Fibroblast of lung (primary cell): Measurements from ENCODE around the gene NCSTN. TPM values are rescaled to one million over a fixed set of nuclear protein-coding genes. Genes with fewer than 3 reads are reported as not detected.
A peak's percentile ranks its signal among the peaks of the same experiment; 100 is the strongest.

Experiments
- DNase-seq, 2 donors: peaks; one replicate each; pipeline versions ENCODE4 v3.0.0 to v3.0.0-alpha.2; 2010; ENCODE audit warnings: low read depth in 2 of 2
- H2AFZ ChIP-seq: 2 replicates; pipeline ENCODE4 v1.5.1; 2012; ENCODE audit warnings: low read length, control low read depth, inconsistent platforms
- H3K27ac ChIP-seq: 2 replicates; pipeline ENCODE4 v1.5.1; 2011; ENCODE audit warnings: low read length, control low read depth; ENCODE audit not compliant: insufficient read depth
- H3K27me3 ChIP-seq: 2 replicates; pipeline ENCODE4 v1.5.1; 2011; ENCODE audit warnings: mild to moderate bottlenecking, low read length; ENCODE audit not compliant: control insufficient read depth, insufficient read depth
- H3K36me3 ChIP-seq: 2 replicates; pipeline ENCODE4 v1.5.1; 2011; ENCODE audit warnings: low read length; ENCODE audit not compliant: control insufficient read depth, insufficient read depth
- H3K4me1 ChIP-seq: 2 replicates; pipeline ENCODE4 v1.5.1; 2011; ENCODE audit warnings: low read length; ENCODE audit not compliant: control insufficient read depth, insufficient read depth; ENCODE audit errors: extremely low read depth
- H3K4me2 ChIP-seq: 2 replicates; pipeline ENCODE4 v1.5.1; 2011; ENCODE audit warnings: low read length, control low read depth; ENCODE audit not compliant: insufficient read depth; ENCODE audit errors: extremely low read depth
- H3K4me3 ChIP-seq, 4 experiments: fragments of 200-600 bp in 1 of 4; sonication (generic) in 1 of 4; replicated peaks in 1 of 4; 2 replicates each; pipeline ENCODE4 v1.5.1; 2011 to 2016; ENCODE audit warnings: low read length in 4 of 4, low read depth in 3 of 4, mild to moderate bottlenecking in 3 of 4, control low read depth in 2 of 4, inconsistent platforms in 1 of 4, mixed read lengths in 1 of 4; ENCODE audit not compliant: insufficient read depth in 1 of 4; ENCODE audit errors: control extremely low read depth in 1 of 4
- H3K79me2 ChIP-seq: 2 replicates; pipeline ENCODE4 v1.5.1; 2012; ENCODE audit warnings: mild to moderate bottlenecking, low read length, inconsistent platforms; ENCODE audit not compliant: control insufficient read depth, insufficient read depth
- H3K9ac ChIP-seq: 2 replicates; pipeline ENCODE4 v1.5.1; 2011; ENCODE audit warnings: mild to moderate bottlenecking, low read length, control low read depth; ENCODE audit not compliant: insufficient read depth
- H3K9me3 ChIP-seq: 2 replicates; pipeline ENCODE4 v1.5.1; 2012; ENCODE audit warnings: low read depth, low read length; ENCODE audit not compliant: control insufficient read depth, insufficient read depth
- H4K20me1 ChIP-seq: 2 replicates; pipeline ENCODE4 v1.5.1; 2011; ENCODE audit warnings: low read length; ENCODE audit not compliant: control insufficient read depth, insufficient read depth; ENCODE audit errors: extremely low read depth
- CTCF ChIP-seq, 2 donors: IDR thresholded peaks in 1 of 2; conservative IDR thresholded peaks in 1 of 2; 1 replicate in 1 of 2; 2 replicates in 1 of 2; pipeline ENCODE4 v1.5.1; 2011 to 2012; ENCODE audit warnings: low read length in 2 of 2, control low read depth in 1 of 2, inconsistent platforms in 1 of 2, low read depth in 1 of 2, mild to moderate bottlenecking in 1 of 2
- EZH2 ChIP-seq: IDR thresholded peaks from 2 replicates; pipeline ENCODE4 v1.5.1; 2012; ENCODE audit warnings: low read length, control low read depth, mild to moderate bottlenecking; ENCODE audit errors: missing control alignments
- polyA plus RNA-seq, 2 donors: library from polyadenylated mRNA; depleted of rRNA in 1 of 2; stranded (reverse) in 1 of 2; unstranded in 1 of 2; fragments of >200 nt; gene quantifications; 2 replicates each; pipeline ENCODE4 v1.2.1, GENCODE V29; 2011 to 2012; ENCODE audit warnings: missing spikeins in 1 of 2
- total RNA-seq: library from RNA; depleted of rRNA; stranded (reverse); fragments of >200 nt; gene quantifications from 2 replicates; pipeline ENCODE4 v1.2.1, GENCODE V29; 2014

The NCSTN gene
- total and polyA plus RNA-seq, 2 donors (not counting 1 experiment from before 2014, with no cell fraction given) = 97.1 to 188 TPM

GRCh38 chr1:160344241-160344640, 1.1 kb downstream of the NCSTN start:
- no peaks in the 10 kb centered on the region for H4K20me1 ChIP-seq
- peak overlapping the region; percentile 98 for H3K27ac ChIP-seq
- H3K9me3 ChIP-seq = no peaks in the 10 kb centered on the region
- DNase-seq = no peak
- H3K4me2 ChIP-seq = peak overlapping the region; percentile 72
- H3K4me1 ChIP-seq = peaks cover 3% of the 10 kb centered on the region
- H3K9ac ChIP-seq = no peak overlapping the region
- TF ChIP-seq EZH2 = no peak
- TF ChIP-seq CTCF (conservative IDR thresholded peaks at IDR 0.05 in 1 of 2, IDR thresholded peaks at IDR 0.05 in 1 of 2; ENCODE audit: low read depth in 1 of 2, low read length in 2 of 2) = no peak
- peaks cover 5% of the 10 kb centered on the region for H3K36me3 ChIP-seq
- H3K27me3 ChIP-seq = no peaks in the 10 kb centered on the region
- no peak overlapping the region for H2AFZ ChIP-seq
- peaks cover 58% of the 10 kb centered on the region for H3K79me2 ChIP-seq
- H3K4me3 ChIP-seq = peak overlapping the region; percentile 81 to 100 (median 94)

GRCh38 chr1:160344936-160345335, 1.8 kb downstream of the NCSTN start:
- Histone ChIP-seq H3K27ac (no peak overlapping the region), H3K27me3 (no peaks in the 10 kb centered on the region), H3K9ac (no peak overlapping the region), H3K4me2 (no peak overlapping the region), H3K4me3 (no peak overlapping the region), H3K9me3 (no peaks in the 10 kb centered on the region), H3K4me1 (peaks cover 3% of the 10 kb centered on the region), H4K20me1 (no peaks in the 10 kb centered on the region), H3K79me2 (peaks cover 51% of the 10 kb centered on the region), H3K36me3 (peaks cover 3% of the 10 kb centered on the region), H2AFZ (no peak overlapping the region)
- TF ChIP-seq EZH2 (no peak), CTCF (conservative IDR thresholded peaks at IDR 0.05 in 1 of 2, IDR thresholded peaks at IDR 0.05 in 1 of 2; ENCODE audit: low read depth in 1 of 2, low read length in 2 of 2) (no peak)
- DNase-seq = no peak

- Histone ChIP-seq H4K20me1 (no peaks in the 10 kb centered on the region), H3K27me3 (no peaks in the 10 kb centered on the region), H3K9ac (no peak overlapping the region), H3K4me3 (no peak overlapping the region), H3K79me2 (peaks cover 36% of the 10 kb centered on the region), H3K4me1 (peaks cover 2% of the 10 kb centered on the region), H3K36me3 (peaks cover 6% of the 10 kb centered on the region), H2AFZ (no peak overlapping the region), H3K27ac (no peak overlapping the region), H3K9me3 (no peaks in the 10 kb centered on the region), H3K4me2 (no peak overlapping the region)
- DNase-seq = no peak
- TF ChIP-seq CTCF (conservative IDR thresholded peaks at IDR 0.05 in 1 of 2, IDR thresholded peaks at IDR 0.05 in 1 of 2; ENCODE audit: low read depth in 1 of 2, low read length in 2 of 2) = no peak
- no peak for TF ChIP-seq EZH2
Measured at GRCh38 chr1:160346463-160346862, 3.3 kb downstream of the NCSTN start.
